Activated T-helper 1 cell treated with anti-CD3 and anti-CD28 coated beads, Interleukin-12 subunit alpha, Interleukin-12 subunit beta, Interleukin-2, Interleukin-4 antibody, amounts not matched to agents 30 ng/mL and 10 ng/mL and 1 ng/mL, durations not matched to agents 14 hours and 24 hours and 36 hours (primary cell): ENCODE data around the gene PRRT3. TPM values are rescaled to one million over a fixed set of nuclear protein-coding genes. Genes with fewer than 3 reads are reported as not detected.
"Not testable (repeated sequence)": the region's sequence is repeated elsewhere in the genome, so short reads cannot be mapped to it uniquely, and the experiment has no call there.

ENCODE experiments used
- DNase-seq: peaks from one replicate; pipeline ENCODE4 v3.0.0; 2021; ENCODE audit warnings: low spot score
- H3K27ac Mint-ChIP-seq: one replicate; pipeline ENCODE4 v1.8.0; 2021; ENCODE audit warnings: mild to moderate bottlenecking, mixed read lengths
- H3K27me3 Mint-ChIP-seq: one replicate; pipeline ENCODE4 v1.8.0; 2022; ENCODE audit warnings: mild to moderate bottlenecking, moderate library complexity, mixed read lengths; ENCODE audit not compliant: insufficient read depth
- H3K36me3 Mint-ChIP-seq: one replicate; pipeline ENCODE4 v1.8.0; 2021; ENCODE audit warnings: low read depth, mixed read lengths
- H3K4me1 Mint-ChIP-seq: one replicate; pipeline ENCODE4 v1.8.0; 2021; ENCODE audit warnings: low read depth, mixed read lengths
- H3K4me3 Mint-ChIP-seq: one replicate; pipeline ENCODE4 v1.8.0; 2021; ENCODE audit warnings: mild to moderate bottlenecking, moderate library complexity, mixed read lengths
- H3K9me3 Mint-ChIP-seq: one replicate; pipeline ENCODE4 v1.8.0; 2021; ENCODE audit warnings: mixed read lengths
- intact Hi-C: fragments of 100-400 bp; cut with micrococcal nuclease; formaldehyde crosslinking; loops from one replicate; pipeline ENCODE4 v1.15.1; 2024
- total RNA-seq: library from RNA; stranded (reverse); gene quantifications from 2 replicates; pipeline ENCODE4 v1.2.3, GENCODE V29; 2022

PRRT3 gene
- total RNA-seq, 1 donor from 2014 or later: 16.4 TPM

GRCh38 chr3:9897408-9898372, 54.5 kb downstream of the PRRT3 start:
- Mint-ChIP-seq H3K4me3 (no peak overlapping the region), H3K36me3 (peaks cover 23% of the 10 kb centered on the region), H3K27me3 (no peaks in the 10 kb centered on the region), H3K4me1 (peaks cover 53% of the 10 kb centered on the region), H3K27ac (no peak overlapping the region), H3K9me3 (no peaks in the 10 kb centered on the region)
- intact Hi-C loops: no loop called here
- no peak for DNase-seq

GRCh38 chr3:9896755-9897407, 55.3 kb downstream of the PRRT3 start:
- DNase-seq, H3K9me3 Mint-ChIP-seq, H3K4me3 Mint-ChIP-seq, intact Hi-C loops, H3K27me3 Mint-ChIP-seq: not testable (repeated sequence)
- Mint-ChIP-seq H3K27ac (peak overlapping the region; percentile 25), H3K36me3 (peaks cover 30% of the 10 kb centered on the region), H3K4me1 (peaks cover 51% of the 10 kb centered on the region)

GRCh38 chr3:9895715-9896114, 56.5 kb downstream of the PRRT3 start:
- intact Hi-C loops, H3K9me3 Mint-ChIP-seq, H3K27ac Mint-ChIP-seq, DNase-seq, H3K27me3 Mint-ChIP-seq, H3K4me3 Mint-ChIP-seq: not testable (repeated sequence)
- H3K36me3 Mint-ChIP-seq: peaks cover 36% of the 10 kb centered on the region
- peaks cover 41% of the 10 kb centered on the region for H3K4me1 Mint-ChIP-seq

Other genes starting within 250 kb of the PRRT3 start
- gene CPNE9, start 248.6 kb downstream of the PRRT3 start, total RNA-seq: 0.93 TPM in 1 of 2 replicates, not detected in the other
- 44.6 and 45.9 TPM in 2 replicates for gene BRPF1, start 220.7 kb downstream of the PRRT3 start, total RNA-seq
- gene OGG1, start 202.5 kb downstream of the PRRT3 start, total RNA-seq: 40.2 and 40.6 TPM in 2 replicates
- 55.0 and 57.8 TPM in 2 replicates for gene CAMK1, start 182.5 kb downstream of the PRRT3 start, total RNA-seq
- gene TADA3, start 159.9 kb downstream of the PRRT3 start, total RNA-seq: 63.4 and 63.6 TPM in 2 replicates
- gene ARPC4, start 159.3 kb downstream of the PRRT3 start, total RNA-seq: 268 and 273 TPM in 2 replicates
- 26.5 and 33.6 TPM in 2 replicates for gene TTLL3, start 142.1 kb downstream of the PRRT3 start, total RNA-seq
- gene RPUSD3, start 108.4 kb downstream of the PRRT3 start, total RNA-seq: 79.2 and 79.5 TPM in 2 replicates
- gene CIDEC, start 72.2 kb downstream of the PRRT3 start, total RNA-seq: not detected in 2 replicates
- 42.4 and 46.3 TPM in 2 replicates for gene JAGN1, start 61.8 kb downstream of the PRRT3 start, total RNA-seq
- 3.2 and 3.5 TPM in 2 replicates for gene IL17RE, start 49.6 kb downstream of the PRRT3 start, total RNA-seq
- gene IL17RC, start 35.3 kb downstream of the PRRT3 start, total RNA-seq: 0.64 and 0.83 TPM in 2 replicates
- 18.7 and 20.6 TPM in 2 replicates for gene CRELD1, start 18.6 kb downstream of the PRRT3 start, total RNA-seq
- gene EMC3, start 34.4 kb upstream of the PRRT3 start, total RNA-seq: 38.8 and 43.1 TPM in 2 replicates
- gene FANCD2, start 74.0 kb upstream of the PRRT3 start, total RNA-seq: 63.4 and 64.2 TPM in 2 replicates
- not detected in 2 replicates for gene FANCD2OS, start 155.8 kb upstream of the PRRT3 start, total RNA-seq
- 97.2 and 105 TPM in 2 replicates for gene BRK1, start 163.3 kb upstream of the PRRT3 start, total RNA-seq
- 59.6 and 65.8 TPM in 2 replicates for gene VHL, start 189.4 kb upstream of the PRRT3 start, total RNA-seq
- gene IRAK2, start 212.5 kb upstream of the PRRT3 start, total RNA-seq: 8.1 and 8.6 TPM in 2 replicates